ENCODE data around the gene RIMBP2. TPM values are rescaled to one million over a fixed set of nuclear protein-coding genes. Genes with fewer than 3 reads are reported as not detected.

The RIMBP2 gene
- total RNA-seq, 1 donor from 2014 or later, result 0.99 TPM

- Histone ChIP-seq H3F3A (ENCODE audit: low read depth) (no peaks in the 10 kb centered on the region), H2AFZ (replicated peaks) (no peak overlapping the region), H3K4me1 (no peaks in the 10 kb centered on the region), H4K20me1 (ENCODE audit: low read depth) (no peaks in the 10 kb centered on the region), H3K27me3 (peaks cover 7% of the 10 kb centered on the region), H3K4me2 (no peak overlapping the region), H3K36me3 (no peaks in the 10 kb centered on the region), H3K79me2 (ENCODE audit: low read depth) (no peaks in the 10 kb centered on the region), H3K9ac (no peak overlapping the region), H3K9me3 (ENCODE audit: low read depth) (no peaks in the 10 kb centered on the region), H3K27ac (no peak overlapping the region), H3K4me3 (no peak overlapping the region)
- H3K9me3 Mint-ChIP-seq, result peaks cover 2% of the 10 kb centered on the region
- no peaks in the 10 kb centered on the region for H3K36me3 Mint-ChIP-seq
- peaks cover 5% of the 10 kb centered on the region for H3K27me3 Mint-ChIP-seq (ENCODE audit: insufficient read depth, low read depth)
- TF ChIP-seq EZH2phosphoT487 (IDR thresholded peaks at IDR 0.05) (no peak), EZH2 (IDR thresholded peaks at IDR 0.05) (no peak), CTCF (IDR thresholded peaks at IDR 0.05) (no peak)
- H3K27ac Mint-ChIP-seq, result no peak overlapping the region
- no peak for DNase-seq (ENCODE audit: low spot score)
- H3K4me3 Mint-ChIP-seq, result no peak overlapping the region
- H3K4me1 Mint-ChIP-seq, result peaks cover 19% of the 10 kb centered on the region
These were observed 30.4 kb upstream of the RIMBP2 start for GRCh38 chr12:130746546-130746945.

DNA sequence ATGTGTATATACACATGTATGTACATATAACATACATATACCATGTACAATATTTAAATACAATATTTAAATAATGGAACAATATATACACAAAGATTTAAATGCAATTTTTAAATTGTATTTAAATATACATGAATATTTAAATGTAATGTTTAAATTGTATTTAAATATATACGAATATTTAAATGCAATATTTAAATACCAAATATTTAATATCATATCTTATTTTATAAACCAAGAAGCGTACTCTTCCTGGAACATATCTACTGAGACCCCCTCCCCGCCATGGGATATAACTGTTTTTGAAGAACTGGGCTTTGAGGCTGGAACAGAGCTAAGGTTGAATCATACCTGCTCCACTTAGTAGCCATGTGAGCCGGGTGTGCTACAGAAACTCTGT, 29.8 kb upstream of the RIMBP2 start:
- H3K36me3 Mint-ChIP-seq, result no peaks in the 10 kb centered on the region
- Histone ChIP-seq H2AFZ (replicated peaks) (no peak overlapping the region), H3F3A (ENCODE audit: low read depth) (no peaks in the 10 kb centered on the region), H3K4me1 (no peaks in the 10 kb centered on the region), H3K79me2 (ENCODE audit: low read depth) (no peaks in the 10 kb centered on the region), H3K36me3 (no peaks in the 10 kb centered on the region), H4K20me1 (ENCODE audit: low read depth) (no peaks in the 10 kb centered on the region), H3K27ac (no peak overlapping the region), H3K9me3 (ENCODE audit: low read depth) (no peaks in the 10 kb centered on the region), H3K4me3 (no peak overlapping the region), H3K4me2 (no peak overlapping the region), H3K27me3 (peaks cover 7% of the 10 kb centered on the region), H3K9ac (no peak overlapping the region)
- H3K4me1 Mint-ChIP-seq, result peaks cover 19% of the 10 kb centered on the region
- H3K9me3 Mint-ChIP-seq, result peaks cover 2% of the 10 kb centered on the region
- peaks cover 5% of the 10 kb centered on the region for H3K27me3 Mint-ChIP-seq (ENCODE audit: insufficient read depth, low read depth)
- no peak overlapping the region for H3K27ac Mint-ChIP-seq
- TF ChIP-seq EZH2phosphoT487 (IDR thresholded peaks at IDR 0.05), result no peak
- no peak for TF ChIP-seq EZH2 (IDR thresholded peaks at IDR 0.05)
- no peak for TF ChIP-seq CTCF (IDR thresholded peaks at IDR 0.05)
- H3K4me3 Mint-ChIP-seq, result no peak overlapping the region
- DNase-seq (ENCODE audit: low spot score), result no peak

- Mint-ChIP-seq H3K4me3 (no peak overlapping the region), H3K4me1 (peaks cover 13% of the 10 kb centered on the region), H3K27me3 (ENCODE audit: insufficient read depth, low read depth) (peaks cover 2% of the 10 kb centered on the region), H3K27ac (no peak overlapping the region), H3K9me3 (peaks cover 4% of the 10 kb centered on the region), H3K36me3 (no peaks in the 10 kb centered on the region)
- H3K4me3 ChIP-seq, result no peak overlapping the region
- no peaks in the 10 kb centered on the region for H3K79me2 ChIP-seq (ENCODE audit: low read depth)
- no peak overlapping the region for H3K9ac ChIP-seq
- H4K20me1 ChIP-seq (ENCODE audit: low read depth), result no peaks in the 10 kb centered on the region
- no peak for DNase-seq (ENCODE audit: low spot score)
- no peaks in the 10 kb centered on the region for H3F3A ChIP-seq (ENCODE audit: low read depth)
- H3K9me3 ChIP-seq (ENCODE audit: low read depth), result no peaks in the 10 kb centered on the region
- no peak overlapping the region for H3K4me2 ChIP-seq
- H3K27me3 ChIP-seq, result peaks cover 7% of the 10 kb centered on the region
- no peak overlapping the region for H2AFZ ChIP-seq (replicated peaks)
- no peak for TF ChIP-seq EZH2 (IDR thresholded peaks at IDR 0.05)
- TF ChIP-seq CTCF (IDR thresholded peaks at IDR 0.05), result no peak
- no peak for TF ChIP-seq EZH2phosphoT487 (IDR thresholded peaks at IDR 0.05)
- H3K27ac ChIP-seq, result no peak overlapping the region
- no peaks in the 10 kb centered on the region for H3K4me1 ChIP-seq
- no peaks in the 10 kb centered on the region for H3K36me3 ChIP-seq
These were observed 28.2 kb upstream of the RIMBP2 start for GRCh38 chr12:130744274-130744673.
